DOHH2 (cell line): ENCODE measurements around the gene C19orf25.

ENCODE experiments used
- H3F3A ChIP-seq: fragments of 200-600 bp; sonication (generic), shearing (Covaris generic); 2 replicates; pipeline ENCODE4 v1.6.0; 2016; ENCODE audit warnings: antibody characterized with exemption, mild to moderate bottlenecking; ENCODE audit not compliant: control insufficient read depth, insufficient read depth
- H3K27ac ChIP-seq: fragments of 200-600 bp; sonication (generic); 2 replicates; pipeline ENCODE4 v1.5.1; 2014; ENCODE audit warnings: low read depth, mild to moderate bottlenecking, low read length, moderate library complexity
- H3K27me3 ChIP-seq: fragments of 200-600 bp; sonication (generic); 2 replicates; pipeline ENCODE4 v1.6.1; 2014; ENCODE audit warnings: mild to moderate bottlenecking, low read length, mixed read lengths; ENCODE audit not compliant: control insufficient read depth
- H3K36me3 ChIP-seq: fragments of 200-600 bp; sonication (generic); 2 replicates; pipeline ENCODE4 v1.6.1; 2014; ENCODE audit warnings: mild to moderate bottlenecking, low read length, moderate library complexity, mixed read lengths; ENCODE audit not compliant: control insufficient read depth
- H3K4me1 ChIP-seq: fragments of 200-600 bp; sonication (generic); 2 replicates; pipeline ENCODE4 v1.6.1; 2014; ENCODE audit warnings: mild to moderate bottlenecking, low read length, mixed read lengths; ENCODE audit not compliant: control insufficient read depth
- H3K4me2 ChIP-seq: fragments of 200-600 bp; sonication (generic); 2 replicates; pipeline ENCODE4 v1.6.0; 2014; ENCODE audit warnings: mild to moderate bottlenecking, low read length, moderate library complexity
- H3K4me3 ChIP-seq: fragments of 200-600 bp; sonication (generic); 2 replicates; pipeline ENCODE4 v1.5.1; 2014; ENCODE audit warnings: mild to moderate bottlenecking, low read length, mixed read lengths
- H3K79me2 ChIP-seq: fragments of 200-600 bp; sonication (generic); 2 replicates; pipeline ENCODE4 v1.6.1; 2014; ENCODE audit warnings: mild to moderate bottlenecking, low read length, mixed read lengths; ENCODE audit not compliant: control insufficient read depth
- H3K9me2 ChIP-seq: fragments of 200-600 bp; sonication (generic); replicated peaks from 2 replicates; pipeline ENCODE4 v1.6.1; 2014; ENCODE audit warnings: mild to moderate bottlenecking, low read length, mixed read lengths; ENCODE audit not compliant: control insufficient read depth
- H3K9me3 ChIP-seq: fragments of 200-600 bp; sonication (generic); 2 replicates; pipeline ENCODE4 v1.6.1; 2014; ENCODE audit warnings: antibody characterized with exemption, low read length, mixed read lengths; ENCODE audit not compliant: control insufficient read depth, insufficient read depth
- H4K20me1 ChIP-seq: fragments of 200-600 bp; sonication (generic); 2 replicates; pipeline ENCODE4 v1.6.0; 2014; ENCODE audit warnings: low read depth, mild to moderate bottlenecking, antibody characterized with exemption, low read length, moderate library complexity; ENCODE audit not compliant: control insufficient read depth, insufficient read depth
- CTCF ChIP-seq: fragments of 200-600 bp; sonication (generic); IDR thresholded peaks from one replicate; pipeline ENCODE4 v1.5.1; 2014; ENCODE audit warnings: antibody characterized with exemption, mild to moderate bottlenecking, low read depth, low read length; ENCODE audit not compliant: poor library complexity, severe bottlenecking
- EZH2phosphoT487 ChIP-seq: fragments of 200-600 bp; sonication (generic); IDR thresholded peaks from 2 replicates; pipeline ENCODE4 v1.6.1; 2017; ENCODE audit warnings: borderline replicate concordance, mild to moderate bottlenecking, antibody characterized with exemption, low read length, moderate library complexity, mixed read lengths

C19orf25 gene

DNA sequence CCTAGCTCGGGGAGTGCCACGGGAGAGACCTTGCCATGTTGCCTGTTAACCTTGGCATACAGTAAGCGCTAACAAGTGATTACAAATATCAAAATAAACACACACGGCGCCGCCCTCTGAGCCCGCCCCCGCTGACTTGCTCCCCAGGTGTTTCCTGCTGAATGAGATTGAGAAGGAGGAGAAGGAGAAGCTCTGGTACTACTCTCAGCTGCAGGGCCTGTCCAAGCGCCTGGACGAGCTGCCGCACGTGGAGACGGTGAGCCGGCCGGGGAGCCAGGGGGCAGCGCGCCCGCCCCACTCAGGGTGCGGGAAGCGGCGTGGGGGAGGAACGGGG, 24.0 kb downstream of the C19orf25 start:
- no peak for TF ChIP-seq EZH2phosphoT487
- peak; percentile 14 for TF ChIP-seq CTCF
- H3K9me3 ChIP-seq: no peaks in the 10 kb centered on the region
- peaks cover 32% of the 10 kb centered on the region for H3K4me1 ChIP-seq
- H3K4me2 ChIP-seq: peak overlapping the region; percentile 65
- H3K27ac ChIP-seq: peak overlapping the region; percentile 36
- H3K79me2 ChIP-seq: no peaks in the 10 kb centered on the region
- H3K9me2 ChIP-seq: no peaks in the 10 kb centered on the region
- peaks cover 8% of the 10 kb centered on the region; the same call in 1 of the 2 replicates for H3F3A ChIP-seq
- no peaks in the 10 kb centered on the region for H3K36me3 ChIP-seq
- H4K20me1 ChIP-seq: peaks cover 6% of the 10 kb centered on the region
- peaks cover 15% of the 10 kb centered on the region for H3K27me3 ChIP-seq
- H3K4me3 ChIP-seq: peak overlapping the region; percentile 47

DNA sequence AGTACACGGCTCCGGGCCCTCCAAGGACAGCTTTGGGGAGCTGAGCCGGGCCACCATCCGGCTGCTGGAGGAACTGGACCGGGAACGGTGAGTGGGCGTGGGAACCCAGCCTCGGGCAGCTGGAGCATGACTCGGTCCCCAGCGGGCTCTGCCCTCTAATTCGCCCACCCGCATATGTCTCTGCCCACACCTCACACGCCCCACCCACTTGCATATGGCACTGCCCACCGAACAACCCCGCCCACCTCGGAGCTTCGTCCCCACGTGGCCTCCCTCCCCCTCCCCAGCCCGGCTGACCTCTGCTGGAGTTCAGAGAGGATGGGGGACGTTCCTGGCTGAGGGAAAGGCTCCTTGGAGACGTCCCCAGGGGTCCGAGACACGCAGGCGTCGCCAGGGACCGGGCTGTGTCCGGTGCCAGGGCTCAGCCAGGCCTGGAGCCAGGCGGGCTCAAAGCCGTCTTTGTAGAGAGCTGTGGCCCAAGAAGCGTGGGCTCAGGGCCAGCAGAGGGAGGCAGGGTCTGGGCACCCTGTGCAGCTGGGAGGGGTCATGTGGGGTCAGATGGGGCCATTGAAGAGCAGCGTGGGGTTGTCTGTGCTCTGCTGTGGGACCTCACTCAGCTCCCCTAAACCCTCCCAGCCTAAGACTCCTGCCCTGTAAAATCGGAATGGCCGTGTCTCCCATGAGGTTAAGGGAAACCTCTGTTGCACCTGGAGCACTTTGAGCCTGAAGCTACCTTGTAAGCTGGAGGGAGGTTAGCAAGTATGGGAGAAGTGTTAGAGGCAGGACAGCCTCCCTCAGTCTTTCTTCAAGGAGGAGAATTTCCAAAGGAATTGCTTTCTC, 25.3 kb downstream of the C19orf25 start:
- no peak overlapping the region for H3K4me3 ChIP-seq
- H3K4me1 ChIP-seq: peaks cover 37% of the 10 kb centered on the region

DNA sequence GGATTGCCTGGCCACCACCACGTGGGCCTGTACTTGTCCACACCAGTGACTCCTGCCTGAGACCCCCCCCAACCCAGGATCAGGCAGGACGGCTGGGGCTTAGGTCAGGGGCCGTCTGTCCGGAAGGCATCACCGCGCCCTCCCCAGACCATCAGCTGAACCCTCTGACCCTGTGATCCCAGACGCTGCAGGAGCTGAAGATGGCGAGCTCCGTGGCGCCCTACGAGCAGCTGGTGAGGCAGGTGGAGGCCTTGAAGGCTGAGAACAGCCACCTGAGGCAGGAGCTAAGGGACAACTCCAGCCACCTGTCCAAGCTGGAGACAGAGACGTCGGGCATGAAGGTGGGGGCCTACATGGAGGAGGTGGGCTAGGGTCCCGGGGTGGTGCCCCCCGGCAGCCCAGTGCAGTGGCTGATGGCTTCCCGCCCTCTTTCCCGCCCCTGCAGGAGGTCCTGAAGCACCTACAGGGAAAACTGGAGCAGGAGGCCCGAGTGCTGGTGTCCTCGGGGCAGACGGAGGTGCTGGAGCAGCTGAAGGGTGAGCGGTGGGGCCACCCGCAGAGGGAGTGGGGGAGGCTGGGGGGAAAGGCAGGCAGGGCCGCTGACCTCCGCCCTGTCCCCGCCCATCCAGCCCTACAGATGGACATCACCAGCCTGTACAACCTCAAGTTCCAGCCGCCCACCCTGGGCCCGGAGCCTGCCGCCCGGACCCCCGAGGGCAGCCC, 26.1 kb downstream of the C19orf25 start:
- Histone ChIP-seq H3K4me2 (no peak overlapping the region), H3K9me3 (no peaks in the 10 kb centered on the region)

More for the DNA sequence above, 25.3 kb downstream of the C19orf25 start:
- H3K9me2 ChIP-seq: no peaks in the 10 kb centered on the region
- peaks cover 26% of the 10 kb centered on the region for H3K27me3 ChIP-seq
- H3K27ac ChIP-seq: 0 out of 2 replicates have a peak overlapping the region, but pooled peaks have one; percentile 5
- peaks cover 8% of the 10 kb centered on the region; the same call in 1 of the 2 replicates for H3F3A ChIP-seq
- H3K4me2 ChIP-seq: no peak overlapping the region; the same call in 1 of the 2 replicates
- peaks cover 6% of the 10 kb centered on the region for H4K20me1 ChIP-seq
- H3K79me2 ChIP-seq: no peaks in the 10 kb centered on the region
- H3K36me3 ChIP-seq: no peaks in the 10 kb centered on the region
- TF ChIP-seq CTCF: no peak
- TF ChIP-seq EZH2phosphoT487: no peak
- H3K9me3 ChIP-seq: no peaks in the 10 kb centered on the region

More for the DNA sequence above, 26.1 kb downstream of the C19orf25 start:
- Histone ChIP-seq H3K36me3 (no peaks in the 10 kb centered on the region), H3K27me3 (peaks cover 28% of the 10 kb centered on the region), H3F3A (peaks cover 8% of the 10 kb centered on the region; the same call in 1 of the 2 replicates), H3K79me2 (no peaks in the 10 kb centered on the region), H4K20me1 (peaks cover 6% of the 10 kb centered on the region), H3K9me2 (no peaks in the 10 kb centered on the region), H3K4me1 (peaks cover 37% of the 10 kb centered on the region), H3K4me3 (no peak overlapping the region), H3K27ac (no peak overlapping the region)
- no peak for TF ChIP-seq EZH2phosphoT487
- no peak for TF ChIP-seq CTCF
